ENCODE results near the gene FRY.
"Not testable (repeated sequence)": the region's sequence is repeated elsewhere in the genome, so short reads cannot be mapped to it uniquely, and the experiment has no call there.

FRY gene

GRCh38 chr13:31996601-31997000, 35.0 kb upstream of the FRY start:
- DNase-seq (ENCODE audit: low read depth): no peak
- TF ChIP-seq, protein P1, sequence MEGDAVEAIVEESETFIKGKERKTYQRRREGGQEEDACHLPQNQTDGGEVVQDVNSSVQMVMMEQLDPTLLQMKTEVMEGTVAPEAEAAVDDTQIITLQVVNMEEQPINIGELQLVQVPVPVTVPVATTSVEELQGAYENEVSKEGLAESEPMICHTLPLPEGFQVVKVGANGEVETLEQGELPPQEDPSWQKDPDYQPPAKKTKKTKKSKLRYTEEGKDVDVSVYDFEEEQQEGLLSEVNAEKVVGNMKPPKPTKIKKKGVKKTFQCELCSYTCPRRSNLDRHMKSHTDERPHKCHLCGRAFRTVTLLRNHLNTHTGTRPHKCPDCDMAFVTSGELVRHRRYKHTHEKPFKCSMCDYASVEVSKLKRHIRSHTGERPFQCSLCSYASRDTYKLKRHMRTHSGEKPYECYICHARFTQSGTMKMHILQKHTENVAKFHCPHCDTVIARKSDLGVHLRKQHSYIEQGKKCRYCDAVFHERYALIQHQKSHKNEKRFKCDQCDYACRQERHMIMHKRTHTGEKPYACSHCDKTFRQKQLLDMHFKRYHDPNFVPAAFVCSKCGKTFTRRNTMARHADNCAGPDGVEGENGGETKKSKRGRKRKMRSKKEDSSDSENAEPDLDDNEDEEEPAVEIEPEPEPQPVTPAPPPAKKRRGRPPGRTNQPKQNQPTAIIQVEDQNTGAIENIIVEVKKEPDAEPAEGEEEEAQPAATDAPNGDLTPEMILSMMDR (conservative IDR thresholded peaks at IDR 0.05; ENCODE audit: low read length): no peak
- no peak overlapping the region for H3K4me3 ChIP-seq (ENCODE audit: low read length)

DNA sequence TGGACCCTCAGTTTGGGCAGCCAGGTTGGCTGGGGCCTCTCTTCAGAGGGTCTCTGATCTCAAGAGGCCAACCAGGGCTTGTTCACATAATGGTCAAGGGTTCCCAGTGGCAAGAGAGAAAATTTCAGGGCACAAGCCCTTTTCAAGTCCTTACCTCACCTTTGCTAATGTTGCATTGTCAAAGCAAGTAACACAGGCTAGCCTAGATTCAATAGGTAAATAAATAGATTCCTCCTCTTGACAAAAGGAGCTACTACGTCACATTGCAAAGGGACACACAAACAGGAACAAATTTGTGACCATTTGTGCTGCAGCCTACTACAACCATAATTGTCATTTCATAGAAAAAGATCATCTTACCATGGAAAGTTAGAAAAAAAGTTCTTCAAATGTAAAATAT, 33.9 kb upstream of the FRY start:
- no peak overlapping the region for H3K4me3 ChIP-seq (ENCODE audit: low read length)
- TF ChIP-seq, protein P1 (conservative IDR thresholded peaks at IDR 0.05; ENCODE audit: low read length): no peak
- no peak for DNase-seq (ENCODE audit: low read depth)

- no peak overlapping the region for H3K4me3 ChIP-seq (ENCODE audit: low read length)
- TF ChIP-seq, protein P1 (conservative IDR thresholded peaks at IDR 0.05; ENCODE audit: low read length): no peak
- no peak for DNase-seq (ENCODE audit: low read depth)
Measured at GRCh38 chr13:31998131-31998530, 33.4 kb upstream of the FRY start.

DNA sequence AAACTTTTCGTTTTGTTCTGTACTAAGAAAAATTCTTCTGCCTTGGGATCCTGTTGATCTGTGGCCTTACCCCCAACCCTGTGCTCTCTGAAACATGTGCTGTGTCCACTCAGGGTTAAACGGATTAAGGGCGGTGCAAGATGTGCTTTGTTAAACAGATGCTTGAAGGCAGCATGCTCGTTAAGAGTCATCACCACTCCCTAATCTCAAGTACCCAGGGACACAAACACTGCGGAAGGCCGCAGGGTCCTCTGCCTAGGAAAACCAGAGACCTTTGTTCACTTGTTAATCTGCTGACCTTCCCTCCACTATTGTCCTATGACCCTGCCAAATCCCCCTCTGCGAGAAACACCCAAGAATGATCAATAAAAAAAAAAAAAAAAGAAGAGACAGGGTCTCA, 30.8 kb upstream of the FRY start:
- H3K4me3 ChIP-seq (ENCODE audit: low read length); DNase-seq (ENCODE audit: low read depth): not testable (repeated sequence)

GRCh38 chr13:32001154-32001768, 30.3 kb upstream of the FRY start:
- TF ChIP-seq, protein P1 (conservative IDR thresholded peaks at IDR 0.05; ENCODE audit: low read length): peak; percentile 68
- peak; percentile 67 for DNase-seq (ENCODE audit: low read depth)
- no peak overlapping the region for H3K4me3 ChIP-seq (ENCODE audit: low read length)

DNA sequence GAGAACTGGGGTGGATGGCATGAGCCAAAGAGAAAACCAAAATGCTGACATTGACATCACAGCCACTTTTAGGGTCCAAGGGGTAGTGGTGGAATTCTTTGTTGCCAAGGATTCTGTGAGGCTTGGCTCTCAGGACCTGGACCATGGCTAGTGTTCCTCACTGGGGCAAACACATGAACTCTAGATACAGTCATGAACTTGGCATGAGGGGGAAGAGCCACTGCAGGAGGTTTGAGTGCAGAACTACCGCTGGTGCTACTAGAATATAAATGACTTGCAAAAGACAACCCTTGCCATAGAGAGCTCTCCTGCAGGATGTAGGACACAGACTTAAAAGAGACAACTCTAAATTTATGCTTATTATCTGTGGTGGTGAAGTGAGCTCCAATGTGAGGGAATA, 29.8 kb upstream of the FRY start:
- DNase-seq (ENCODE audit: low read depth): no peak
- TF ChIP-seq, protein P1 (conservative IDR thresholded peaks at IDR 0.05; ENCODE audit: low read length): no peak

DNA sequence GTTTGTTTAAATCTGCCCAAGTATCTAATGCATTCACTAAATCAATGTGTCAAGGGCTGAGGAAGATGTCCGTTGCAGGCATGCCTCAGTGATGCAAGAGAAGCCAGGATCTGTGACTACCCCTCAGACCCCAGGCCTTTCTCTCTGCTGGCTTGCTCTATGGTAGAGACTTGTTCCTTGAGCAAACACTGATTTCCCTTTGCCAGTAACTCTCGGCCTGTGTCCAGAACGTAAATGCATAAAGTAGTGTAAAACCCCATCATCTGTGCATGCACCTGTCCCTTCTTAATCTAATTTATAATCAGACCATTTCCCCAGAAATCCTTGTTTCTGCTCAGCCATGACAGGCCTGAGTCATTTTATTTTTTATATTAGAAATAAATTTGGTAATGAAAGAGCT, 28.7 kb upstream of the FRY start:
- no peak for DNase-seq (ENCODE audit: low read depth)
- no peak overlapping the region for H3K4me3 ChIP-seq (ENCODE audit: low read length)
- TF ChIP-seq, protein P1 (conservative IDR thresholded peaks at IDR 0.05; ENCODE audit: low read length): no peak

More for the DNA sequence above, 29.8 kb upstream of the FRY start:
- H3K4me3 ChIP-seq (ENCODE audit: low read length): no peak overlapping the region

GRCh38 chr13:32007494-32007893, 24.1 kb upstream of the FRY start:
- DNase-seq (ENCODE audit: low read depth): no peak
- no peak overlapping the region for H3K4me3 ChIP-seq (ENCODE audit: low read length)

More at GRCh38 chr13:32007494-32007893, 24.1 kb upstream of the FRY start:
- TF ChIP-seq, protein P1 (conservative IDR thresholded peaks at IDR 0.05; ENCODE audit: low read length): no peak
